ENCODE data around the gene GSE1. TPM values are rescaled to one million over a fixed set of nuclear protein-coding genes. Genes with fewer than 3 reads are reported as not detected.

The GSE1 gene
- total RNA-seq, result 12.9 and 25.5 TPM in 2 replicates

- H3K36me3 ChIP-seq (ENCODE audit: control insufficient read depth, insufficient read depth, low read length), result peaks cover 6% of the 10 kb centered on the region
- peaks cover 3% of the 10 kb centered on the region for H3K27me3 ChIP-seq (ENCODE audit: control insufficient read depth, insufficient read depth, low read length)
- DNase-seq (ENCODE audit: low read depth) (peak; percentile 81), FAIRE-seq (no peak)
- no peak for TF ChIP-seq CTCF (IDR thresholded peaks at IDR 0.05; ENCODE audit: insufficient read depth, low read length, severe bottlenecking)
- peak within 1 kb of the TSS; percentile 84 for H3K4me3 ChIP-seq (ENCODE audit: low read depth, low read length)
Measured at GRCh38 chr16:85612801-85613603, at the start of gene GSE1. Gene GSE1 (plus strand): TSS chr16:85613322. CDS start chr16:85613392, 70 bp downstream.

GRCh38 chr16:85563515-85564276, 49.4 kb upstream of the GSE1 start:
- no peak for TF ChIP-seq CTCF (IDR thresholded peaks at IDR 0.05; ENCODE audit: insufficient read depth, low read length, severe bottlenecking)
- DNase-seq (ENCODE audit: low read depth), result no peak
- no peak for FAIRE-seq
- H3K27me3 ChIP-seq (ENCODE audit: control insufficient read depth, insufficient read depth, low read length), result no peaks in the 10 kb centered on the region
- H3K4me3 ChIP-seq (ENCODE audit: low read depth, low read length), result no peak overlapping the region
- H3K36me3 ChIP-seq (ENCODE audit: control insufficient read depth, insufficient read depth, low read length), result no peaks in the 10 kb centered on the region

DNA sequence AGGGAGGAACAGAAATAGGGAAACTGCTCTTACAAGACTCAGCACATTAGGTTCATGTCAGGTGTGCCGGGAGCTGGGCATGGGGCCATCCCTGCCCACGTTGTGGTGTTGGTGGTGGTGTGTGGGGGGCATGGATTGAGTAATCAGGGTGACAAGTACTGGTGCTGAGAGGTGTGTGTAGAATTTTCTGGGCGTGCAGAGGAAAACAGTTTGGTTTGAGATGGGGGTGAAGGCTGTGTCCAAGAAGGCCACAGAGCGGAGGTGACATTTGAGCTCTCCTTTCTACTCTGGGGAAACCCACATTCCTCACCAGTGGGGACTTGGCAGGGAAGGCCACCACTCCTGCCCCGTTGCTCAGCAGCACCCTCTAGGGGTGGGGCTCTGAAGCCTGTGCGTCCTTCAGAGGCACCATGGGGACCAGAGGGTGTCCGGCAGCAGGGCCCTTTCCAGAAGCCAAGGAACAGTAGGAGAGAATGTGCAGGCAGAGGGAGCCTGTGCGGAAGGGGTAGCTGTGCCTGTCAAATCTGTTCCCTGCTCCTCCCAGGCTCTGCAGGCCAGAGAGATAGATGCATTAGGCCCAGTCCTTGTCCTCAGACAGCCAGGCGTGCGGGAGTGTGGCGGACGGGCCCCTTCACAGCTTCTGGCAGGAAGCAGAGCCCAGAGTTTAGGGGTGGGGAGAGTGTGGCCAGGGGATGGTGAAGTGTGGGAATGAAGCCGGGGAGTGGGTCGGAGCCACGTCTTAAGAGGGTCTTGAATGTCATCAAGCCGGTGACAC, 48.7 kb upstream of the GSE1 start:
- DNase-seq (ENCODE audit: low read depth) (no peak), FAIRE-seq (no peak)
- peaks cover 2% of the 10 kb centered on the region for H3K27me3 ChIP-seq (ENCODE audit: control insufficient read depth, insufficient read depth, low read length)
- no peaks in the 10 kb centered on the region for H3K36me3 ChIP-seq (ENCODE audit: control insufficient read depth, insufficient read depth, low read length)
- TF ChIP-seq CTCF (IDR thresholded peaks at IDR 0.05; ENCODE audit: insufficient read depth, low read length, severe bottlenecking), result peak; percentile 74
- H3K4me3 ChIP-seq (ENCODE audit: low read depth, low read length), result no peak overlapping the region

DNA sequence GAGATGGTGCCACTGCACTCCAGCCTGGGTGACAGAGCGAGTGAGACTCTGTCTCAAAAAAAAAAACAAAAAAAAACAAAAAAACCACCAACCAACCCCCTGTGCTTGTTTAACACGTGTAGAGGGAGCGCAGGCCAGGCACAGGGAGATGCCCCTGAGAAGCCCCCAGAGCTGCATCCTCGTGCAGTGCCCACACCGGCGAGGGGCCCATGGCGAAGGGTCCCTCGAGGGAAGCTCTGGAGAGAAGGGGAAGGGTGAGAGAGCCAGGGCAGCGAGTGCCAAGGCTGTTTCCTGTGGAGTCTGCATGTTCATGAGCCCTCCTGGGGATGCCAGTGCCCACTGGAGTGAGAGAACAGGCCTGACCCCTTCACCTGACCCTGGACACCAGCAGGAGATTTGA, 47.8 kb upstream of the GSE1 start:
- Histone ChIP-seq H3K36me3 (ENCODE audit: control insufficient read depth, insufficient read depth, low read length) (no peaks in the 10 kb centered on the region), H3K4me3 (ENCODE audit: low read depth, low read length) (no peak overlapping the region), H3K27me3 (ENCODE audit: control insufficient read depth, insufficient read depth, low read length) (peaks cover 2% of the 10 kb centered on the region)
- TF ChIP-seq CTCF (IDR thresholded peaks at IDR 0.05; ENCODE audit: insufficient read depth, low read length, severe bottlenecking), result no peak
- no peak for FAIRE-seq
- no peak for DNase-seq (ENCODE audit: low read depth)

GRCh38 chr16:85565801-85566526, 47.2 kb upstream of the GSE1 start:
- no peak overlapping the region for H3K4me3 ChIP-seq (ENCODE audit: low read depth, low read length)
- H3K27me3 ChIP-seq (ENCODE audit: control insufficient read depth, insufficient read depth, low read length), result peaks cover 2% of the 10 kb centered on the region
- H3K36me3 ChIP-seq (ENCODE audit: control insufficient read depth, insufficient read depth, low read length), result no peaks in the 10 kb centered on the region
- TF ChIP-seq CTCF (IDR thresholded peaks at IDR 0.05; ENCODE audit: insufficient read depth, low read length, severe bottlenecking), result no peak
- FAIRE-seq (no peak), DNase-seq (ENCODE audit: low read depth) (no peak)
